Cardiac muscle cell (in vitro differentiated cells and primary cell): ENCODE measurements around the gene LRIG1. TPM values are rescaled to one million over a fixed set of nuclear protein-coding genes. Genes with fewer than 3 reads are reported as not detected.

Experiments used
- DNase-seq, 2 donors: peaks; one replicate each; pipeline versions ENCODE4 v3.0.0 to v3.0.0-alpha.2; 2010 to 2017; ENCODE audit warnings: low read depth in 1 of 2, low spot score in 1 of 2
- H3K27ac ChIP-seq: fragments of 200-600 bp; sonication (generic); 2 replicates; pipeline ENCODE4 v1.5.1; 2016
- H3K27me3 ChIP-seq: fragments of 200-600 bp; sonication (generic); 2 replicates; pipeline ENCODE4 v1.6.0; 2016; ENCODE audit warnings: control low read depth
- H3K36me3 ChIP-seq: fragments of 200-600 bp; sonication (generic); 2 replicates; pipeline ENCODE4 v1.5.1; 2016; ENCODE audit warnings: control low read depth
- H3K4me1 ChIP-seq: fragments of 200-600 bp; sonication (generic); 2 replicates; pipeline ENCODE4 v1.8.1; 2017; ENCODE audit warnings: low read depth, mild to moderate bottlenecking, mixed run types
- H3K4me3 ChIP-seq: fragments of 200-600 bp; sonication (generic); 2 replicates; pipeline ENCODE4 v1.5.1; 2016; ENCODE audit warnings: mild to moderate bottlenecking
- H3K9me3 ChIP-seq: fragments of 200-600 bp; sonication (generic); 2 replicates; pipeline ENCODE4 v1.5.1; 2017; ENCODE audit warnings: low read depth, mild to moderate bottlenecking, control low read depth
- CTCF ChIP-seq: IDR thresholded peaks from 2 replicates; pipeline ENCODE4 v1.5.1; 2012; ENCODE audit warnings: low read depth, mild to moderate bottlenecking, low read length
- polyA plus RNA-seq: library from polyadenylated mRNA; unstranded; fragments of >200 nt; fragmentation: Nextera tagmentation; extraction: Ambion mirVana; gene quantifications from 2 replicates; pipeline ENCODE4 v1.2.1, GENCODE V29; 2016
- total RNA-seq: library from RNA; depleted of rRNA; stranded (reverse); fragments of >200 nt; gene quantifications from 2 replicates; pipeline ENCODE4 v1.2.3, GENCODE V29; 2016

LRIG1 gene, protein sequence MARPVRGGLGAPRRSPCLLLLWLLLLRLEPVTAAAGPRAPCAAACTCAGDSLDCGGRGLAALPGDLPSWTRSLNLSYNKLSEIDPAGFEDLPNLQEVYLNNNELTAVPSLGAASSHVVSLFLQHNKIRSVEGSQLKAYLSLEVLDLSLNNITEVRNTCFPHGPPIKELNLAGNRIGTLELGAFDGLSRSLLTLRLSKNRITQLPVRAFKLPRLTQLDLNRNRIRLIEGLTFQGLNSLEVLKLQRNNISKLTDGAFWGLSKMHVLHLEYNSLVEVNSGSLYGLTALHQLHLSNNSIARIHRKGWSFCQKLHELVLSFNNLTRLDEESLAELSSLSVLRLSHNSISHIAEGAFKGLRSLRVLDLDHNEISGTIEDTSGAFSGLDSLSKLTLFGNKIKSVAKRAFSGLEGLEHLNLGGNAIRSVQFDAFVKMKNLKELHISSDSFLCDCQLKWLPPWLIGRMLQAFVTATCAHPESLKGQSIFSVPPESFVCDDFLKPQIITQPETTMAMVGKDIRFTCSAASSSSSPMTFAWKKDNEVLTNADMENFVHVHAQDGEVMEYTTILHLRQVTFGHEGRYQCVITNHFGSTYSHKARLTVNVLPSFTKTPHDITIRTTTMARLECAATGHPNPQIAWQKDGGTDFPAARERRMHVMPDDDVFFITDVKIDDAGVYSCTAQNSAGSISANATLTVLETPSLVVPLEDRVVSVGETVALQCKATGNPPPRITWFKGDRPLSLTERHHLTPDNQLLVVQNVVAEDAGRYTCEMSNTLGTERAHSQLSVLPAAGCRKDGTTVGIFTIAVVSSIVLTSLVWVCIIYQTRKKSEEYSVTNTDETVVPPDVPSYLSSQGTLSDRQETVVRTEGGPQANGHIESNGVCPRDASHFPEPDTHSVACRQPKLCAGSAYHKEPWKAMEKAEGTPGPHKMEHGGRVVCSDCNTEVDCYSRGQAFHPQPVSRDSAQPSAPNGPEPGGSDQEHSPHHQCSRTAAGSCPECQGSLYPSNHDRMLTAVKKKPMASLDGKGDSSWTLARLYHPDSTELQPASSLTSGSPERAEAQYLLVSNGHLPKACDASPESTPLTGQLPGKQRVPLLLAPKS
- total RNA-seq (33.2 and 51.1 TPM in 2 replicates), polyA plus RNA-seq (27.8 and 35.6 TPM in 2 replicates)

DNA sequence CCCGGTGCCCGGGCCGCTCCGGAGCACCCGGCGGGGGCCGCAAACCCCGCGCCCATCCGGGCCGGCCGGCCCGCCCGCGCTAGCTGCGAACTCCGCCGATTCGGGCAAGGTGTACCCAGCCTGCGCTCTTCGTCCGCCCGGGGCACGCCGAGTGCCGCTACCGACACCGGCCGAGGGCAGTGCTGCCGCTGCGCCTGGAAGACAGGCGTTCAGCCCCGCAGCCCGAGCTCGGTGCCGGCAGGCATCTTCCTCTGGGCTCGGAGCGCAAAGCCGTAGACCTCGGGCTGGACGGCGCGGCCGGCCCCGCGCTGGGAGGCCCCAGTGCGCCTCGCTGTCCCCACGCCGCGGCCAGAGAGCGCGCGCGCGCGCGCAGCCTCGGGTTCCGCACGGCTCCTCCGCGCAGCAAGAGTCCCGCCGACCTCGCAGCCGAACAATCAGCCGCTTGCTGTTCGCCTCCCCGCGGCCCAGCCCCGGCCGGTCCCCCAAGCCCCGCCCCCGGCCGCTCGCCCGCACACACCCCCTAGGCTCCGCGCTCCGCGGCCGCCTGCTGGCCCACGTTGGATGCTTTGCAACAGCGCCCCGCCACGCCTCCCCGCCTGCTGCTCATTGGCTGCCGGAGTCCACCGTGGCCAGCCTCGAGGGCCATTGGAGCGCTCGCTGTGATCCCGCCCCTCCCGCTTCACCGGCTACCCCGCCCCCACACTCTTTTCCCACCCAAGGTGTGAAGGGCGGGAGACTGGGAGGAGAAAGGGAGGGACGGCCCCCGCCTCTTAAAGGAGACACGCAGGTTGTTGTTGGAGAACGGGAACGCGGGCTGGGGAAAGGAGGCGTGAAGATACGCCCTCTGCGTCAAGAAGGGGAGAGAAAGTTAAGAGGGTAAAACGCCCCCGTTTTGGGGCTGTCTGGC, at the start of gene LRIG1:
Gene LRIG1 (minus strand): TSS at position 447 of the 907 bp plus-strand sequence. CDS start 615 bp downstream, outside the sequence.
- Histone ChIP-seq H3K4me1 (peaks cover 60% of the 10 kb centered on the region), H3K36me3 (no peaks in the 10 kb centered on the region), H3K4me3 (peak within 1 kb of the TSS; percentile 87), H3K9me3 (no peaks in the 10 kb centered on the region), H3K27me3 (no peaks in the 10 kb centered on the region), H3K27ac (peak within 1 kb of the TSS; percentile 74)
- TF ChIP-seq CTCF = no peak
- peak; percentile 99 for DNase-seq

GRCh38 chr3:66544619-66545429, 44.0 kb upstream of the LRIG1 start:
- Histone ChIP-seq H3K4me1 (no peaks in the 10 kb centered on the region), H3K27me3 (no peaks in the 10 kb centered on the region), H3K4me3 (no peak overlapping the region), H3K27ac (no peak overlapping the region), H3K36me3 (no peaks in the 10 kb centered on the region), H3K9me3 (no peaks in the 10 kb centered on the region)
- no peak for TF ChIP-seq CTCF
- DNase-seq = no peak

DNA sequence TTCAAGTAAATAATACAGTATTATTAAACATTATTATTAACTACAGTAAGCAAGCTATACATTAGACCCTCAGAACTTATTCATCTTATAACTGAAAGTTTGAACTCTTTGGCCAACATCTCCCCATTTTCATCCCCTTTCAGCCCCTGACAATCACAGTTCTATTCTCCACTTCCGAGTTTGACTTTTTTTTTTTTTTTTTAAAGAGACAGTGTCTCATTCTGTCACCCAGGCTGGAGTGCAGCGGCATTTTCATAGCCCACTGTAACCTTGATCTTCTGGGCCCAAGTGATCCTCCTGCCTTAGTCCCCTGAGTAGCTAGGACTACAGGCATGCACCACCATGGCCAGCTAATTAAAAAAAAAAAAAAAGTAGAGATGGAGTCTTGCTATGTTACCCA, 41.3 kb upstream of the LRIG1 start:
- Histone ChIP-seq H3K27ac (no peak overlapping the region), H3K4me1 (peaks cover 3% of the 10 kb centered on the region), H3K36me3 (no peaks in the 10 kb centered on the region), H3K4me3 (no peak overlapping the region), H3K9me3 (no peaks in the 10 kb centered on the region), H3K27me3 (no peaks in the 10 kb centered on the region)
- DNase-seq = no peak
- no peak for TF ChIP-seq CTCF

DNA sequence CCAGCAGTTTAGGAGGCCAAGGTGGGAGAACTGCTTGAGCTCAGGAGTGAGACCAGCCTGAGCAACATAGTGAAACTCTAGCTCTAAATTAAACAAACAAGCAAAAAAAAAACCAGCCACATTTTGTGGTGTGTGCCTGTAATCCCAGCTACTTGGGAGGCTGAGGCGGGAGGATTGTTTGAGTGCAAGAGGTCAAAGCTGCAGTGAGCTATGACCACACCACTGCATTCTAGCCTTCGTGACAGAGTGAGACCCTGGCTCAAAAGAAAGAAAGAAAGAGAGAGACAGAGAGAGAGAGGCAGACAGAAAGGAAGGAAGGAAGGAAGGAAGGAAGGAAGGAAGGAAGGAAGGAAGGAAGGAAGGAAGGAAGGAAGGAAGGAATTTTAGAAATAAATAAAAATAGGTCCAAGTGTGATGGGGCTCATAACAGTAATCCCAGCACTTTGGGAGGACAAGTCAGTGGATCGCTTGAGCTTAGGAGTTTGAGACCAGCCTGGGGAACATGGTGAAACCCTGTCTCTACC, 38.7 kb upstream of the LRIG1 start:
- Histone ChIP-seq H3K4me1 (peaks cover 3% of the 10 kb centered on the region), H3K36me3 (no peaks in the 10 kb centered on the region), H3K27me3 (no peaks in the 10 kb centered on the region), H3K9me3 (no peaks in the 10 kb centered on the region), H3K27ac (no peak overlapping the region), H3K4me3 (no peak overlapping the region)
- TF ChIP-seq CTCF = no peak
- DNase-seq = no peak
